Subcutaneous adipose tissue (tissue), 4 donors: ENCODE measurements around the gene MYO1C. TPM values are rescaled to one million over a fixed set of nuclear protein-coding genes. Genes with fewer than 3 reads are reported as not detected.

Source experiments
- CTCF ChIP-seq: fragments of 450-650 bp; IDR thresholded peaks from one replicate; pipeline ENCODE4 v1.5.1; 2016; ENCODE audit warnings: low read depth, mild to moderate bottlenecking, control low read depth, antibody characterized with exemption, moderate library complexity
- total RNA-seq, 4 donors: library from RNA; depleted of rRNA; stranded (reverse); fragments of >200 nt; gene quantifications; one replicate each; pipeline ENCODE4 v1.1.0, GENCODE V29; 2016

Gene MYO1C
- total RNA-seq, 4 donors from 2014 or later, result 197 to 575 (median 261) TPM

GRCh38 chr17:1471911-1472821 is 20.3 kb downstream of the MYO1C start:
- no peak for TF ChIP-seq CTCF

DNA sequence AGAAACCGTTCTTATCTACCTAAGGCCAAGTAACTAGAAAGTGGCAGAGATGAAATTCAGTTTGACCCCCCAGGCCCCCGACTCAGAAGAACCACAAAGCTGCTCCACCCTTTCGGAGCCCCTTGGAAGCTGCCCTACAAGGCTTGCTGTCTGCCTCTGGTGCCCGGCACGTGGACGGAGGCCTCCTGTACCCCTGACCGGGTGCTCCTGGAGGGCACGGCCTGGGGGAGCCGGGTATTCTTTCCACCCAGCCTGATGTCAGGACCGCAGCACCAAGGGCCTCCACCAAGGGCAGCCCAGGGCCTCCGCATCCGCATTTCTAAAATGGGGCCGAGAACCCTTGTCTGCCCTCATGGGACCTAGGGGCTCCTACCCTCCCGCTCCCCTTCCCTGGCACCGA is 21.0 kb downstream of the MYO1C start:
- no peak for TF ChIP-seq CTCF

GRCh38 chr17:1470755-1471462 is 21.6 kb downstream of the MYO1C start:
- TF ChIP-seq CTCF, result no peak

DNA sequence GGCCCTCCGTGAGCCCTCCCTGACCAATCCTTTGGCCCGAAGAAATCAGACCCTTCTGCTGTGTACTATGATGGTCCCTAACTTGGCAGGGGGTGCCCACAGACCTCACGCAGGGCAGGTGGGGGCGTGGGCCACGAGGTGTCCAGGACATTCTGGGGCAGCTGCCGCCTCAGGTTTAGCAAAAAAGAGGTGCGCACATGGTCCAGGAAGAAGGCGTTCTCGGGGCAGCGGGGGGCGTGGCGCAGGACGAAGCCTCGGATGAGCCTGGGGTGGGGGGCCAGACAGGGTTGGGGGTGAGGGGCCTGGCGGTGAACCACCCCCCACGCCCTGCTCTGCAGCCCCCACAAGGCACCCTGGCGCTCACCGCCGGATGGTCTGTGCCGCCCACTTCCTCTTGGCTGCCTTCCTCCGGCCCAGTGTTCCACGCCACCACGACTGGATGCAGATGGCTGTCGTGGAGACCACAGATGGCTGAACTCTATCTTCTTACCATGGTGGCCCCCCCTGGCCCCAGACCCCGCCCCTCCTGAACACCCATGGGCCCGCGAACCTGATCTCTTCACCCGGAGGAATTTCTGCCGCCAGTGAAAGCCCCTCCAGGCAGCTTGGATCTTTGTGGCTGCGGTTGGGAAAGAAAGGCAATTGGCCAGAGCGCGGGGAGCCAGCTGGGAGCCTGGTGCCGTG is 22.3 kb downstream of the MYO1C start:
- no peak for TF ChIP-seq CTCF

DNA sequence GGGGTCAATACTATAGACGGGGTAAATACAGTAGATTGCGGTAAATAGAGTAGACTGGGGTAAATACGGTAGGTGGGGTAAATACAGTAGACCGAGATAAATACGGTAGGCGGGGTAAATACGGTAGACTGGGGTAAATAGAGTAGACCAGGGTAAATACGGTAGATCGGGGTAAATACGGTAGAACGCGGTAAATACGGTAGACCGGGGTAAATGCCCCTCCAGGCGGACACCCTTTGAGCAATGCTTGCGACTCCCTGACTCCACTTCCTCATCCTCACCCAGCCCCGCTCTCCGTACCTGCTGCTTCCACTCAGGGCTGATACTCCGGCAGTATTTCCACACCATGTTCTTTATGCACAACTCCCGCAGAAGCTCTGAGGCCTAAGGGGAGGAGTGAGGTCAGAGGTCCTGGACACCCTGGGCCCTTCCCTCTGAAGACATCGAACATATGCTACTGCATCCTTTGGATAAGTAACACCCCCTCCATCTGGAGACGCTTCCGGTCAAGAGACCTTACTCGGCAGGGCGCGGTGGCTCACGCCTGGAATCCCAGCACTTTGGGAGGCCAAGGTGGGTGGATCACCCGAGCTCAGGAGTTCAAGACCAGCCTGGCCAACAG is 23.1 kb downstream of the MYO1C start:
- no peak for TF ChIP-seq CTCF

DNA sequence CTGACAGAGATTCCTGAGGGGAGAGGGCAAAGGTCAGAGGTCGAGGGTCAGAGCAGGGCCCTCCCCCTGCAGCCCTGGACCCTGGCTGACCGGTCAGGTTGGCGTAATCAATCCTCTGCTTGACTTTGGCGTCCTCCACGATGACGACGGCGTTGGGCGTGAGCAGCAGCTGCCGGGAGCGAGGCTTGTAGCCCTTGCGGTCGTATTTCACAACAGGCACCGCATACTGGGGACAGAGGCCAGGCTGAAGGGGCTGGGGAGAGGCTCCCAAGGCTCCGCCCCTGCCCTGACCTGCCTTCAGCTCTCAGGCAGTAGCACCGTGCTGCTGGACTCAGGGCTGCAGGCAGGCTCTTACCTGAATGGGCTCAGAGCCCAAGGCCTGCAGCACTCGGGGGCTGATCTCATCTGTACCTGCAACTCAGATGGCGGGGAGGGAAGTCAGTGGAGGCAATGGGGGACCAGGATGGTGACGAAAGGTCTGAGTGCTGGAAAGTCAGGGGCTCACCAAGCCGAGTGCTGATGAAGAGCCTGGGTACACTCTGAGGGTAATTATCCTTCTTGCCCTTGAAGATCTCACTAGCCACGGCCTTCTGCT is 24.5 kb downstream of the MYO1C start:
- no peak for TF ChIP-seq CTCF
